LNCaP clone FGC (cell line): ENCODE measurements around the gene MAML2.

Experiments
- DNase-seq: peaks from one replicate; pipeline ENCODE4 v3.0.0-alpha.2; 2011; ENCODE audit warnings: low read depth
- H3K4me3 ChIP-seq: 2 replicates; pipeline ENCODE4 v1.5.1; 2011; ENCODE audit warnings: mild to moderate bottlenecking, low read depth, low read length, control low read depth
- CTCF ChIP-seq: IDR thresholded peaks from 2 replicates; pipeline ENCODE4 v1.5.1; 2012; ENCODE audit warnings: mild to moderate bottlenecking; ENCODE audit not compliant: control insufficient read depth, insufficient read depth; ENCODE audit errors: extremely low read depth

Gene MAML2

DNA sequence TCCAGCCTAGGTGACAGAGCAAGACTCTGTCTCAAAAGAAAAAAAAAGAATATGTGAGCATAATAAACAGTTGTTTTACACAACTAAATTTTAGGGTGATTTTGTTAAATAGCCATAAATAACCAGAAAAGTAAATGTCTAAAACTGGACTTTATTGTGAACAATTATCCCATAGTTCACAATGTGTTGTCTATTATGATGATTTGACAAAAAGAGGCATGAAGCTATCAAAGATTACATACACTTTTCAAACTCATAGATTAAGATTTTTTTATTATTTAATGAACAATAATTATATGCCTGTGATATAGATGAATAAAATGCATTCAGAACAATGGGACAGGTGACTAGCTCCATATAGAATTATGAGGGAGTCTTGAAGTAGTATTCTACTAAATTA is 392.1 kb downstream of the MAML2 start:
- no peak for DNase-seq
- TF ChIP-seq CTCF, result no peak
- H3K4me3 ChIP-seq, result no peak overlapping the region

- DNase-seq, result no peak
- no peak for TF ChIP-seq CTCF
- H3K4me3 ChIP-seq, result no peak overlapping the region
Observed at GRCh38 chr11:95948637-95949036, 394.4 kb downstream of the MAML2 start.

GRCh38 chr11:95944623-95945022 is 398.4 kb downstream of the MAML2 start:
- no peak for DNase-seq
- H3K4me3 ChIP-seq, result no peak overlapping the region
- no peak for TF ChIP-seq CTCF

GRCh38 chr11:95943546-95943945 is 399.4 kb downstream of the MAML2 start:
- no peak overlapping the region for H3K4me3 ChIP-seq
- DNase-seq, result no peak
- TF ChIP-seq CTCF, result no peak

DNA sequence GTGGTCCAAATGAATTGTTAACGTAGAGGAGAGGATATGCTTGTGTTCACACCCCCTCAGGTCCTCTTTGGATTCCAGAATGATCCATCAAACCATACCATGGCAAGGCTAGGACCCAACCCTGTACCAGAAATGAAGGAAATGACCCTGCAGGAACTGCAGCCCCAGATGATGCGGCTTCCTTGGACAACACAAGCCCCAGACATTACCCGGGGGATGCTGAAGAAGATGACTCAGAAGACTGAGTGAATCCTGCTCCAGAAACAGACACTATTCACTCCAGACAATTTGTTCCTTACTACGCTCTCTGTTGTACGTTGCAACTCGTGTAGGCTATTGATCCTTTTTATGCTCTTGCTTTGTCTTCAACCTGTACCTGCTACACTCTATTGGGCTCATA is 403.9 kb downstream of the MAML2 start:
- DNase-seq, result no peak
- H3K4me3 ChIP-seq, result no peak overlapping the region
- TF ChIP-seq CTCF, result no peak

- no peak overlapping the region for H3K4me3 ChIP-seq
- no peak for TF ChIP-seq CTCF
- DNase-seq, result no peak
Observed at GRCh38 chr11:95937358-95937757, 405.6 kb downstream of the MAML2 start.

DNA sequence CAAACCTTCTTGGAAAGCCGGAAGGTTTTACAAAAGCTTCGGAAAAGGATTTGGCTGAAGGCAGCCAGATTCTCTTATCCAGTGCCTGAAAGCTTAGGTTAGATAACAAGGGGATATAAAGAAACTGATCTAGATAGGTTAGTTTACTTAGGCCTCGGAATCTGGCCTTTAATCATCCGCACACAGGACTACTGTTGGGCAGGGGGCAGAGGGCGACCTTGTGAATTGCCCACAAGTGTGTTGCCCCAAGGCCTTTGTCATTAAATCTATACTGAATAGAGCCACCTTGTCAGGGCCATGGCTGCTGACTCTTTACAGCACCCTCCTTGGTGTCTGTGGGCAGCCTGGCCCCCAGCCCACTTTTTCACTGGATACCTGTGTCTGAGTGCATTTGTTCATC is 409.4 kb downstream of the MAML2 start:
- no peak overlapping the region for H3K4me3 ChIP-seq
- TF ChIP-seq CTCF, result no peak
- DNase-seq, result no peak
